ENCODE results near the gene ITPRIP. TPM values are rescaled to one million over a fixed set of nuclear protein-coding genes. Genes with fewer than 3 reads are reported as not detected.

ITPRIP gene
- polyA plus RNA-seq, 1 experiment = 33.6 TPM

- peak; percentile 73 for TF ChIP-seq CTCF (IDR thresholded peaks at IDR 0.05; ENCODE audit: insufficient read depth, low read depth, low read length)
- POLR2A ChIA-PET = interaction anchor here (0.6 kb wide), 1 partner anchor 85 kb away, joined by 4 read pairs; no protein-coding TSS in a partner anchor
- Histone ChIP-seq H3K27me3 (ENCODE audit: control insufficient read depth, insufficient read depth, low read length) (no peaks in the 10 kb centered on the region), H3K36me3 (ENCODE audit: control insufficient read depth, insufficient read depth, low read length) (no peaks in the 10 kb centered on the region), H3K4me3 (ENCODE audit: low read depth, low read length) (no peak overlapping the region)
- CTCF ChIA-PET = interaction anchor here (0.5 to 3.8 kb wide), 11 partner anchors 8 to 322 kb away, joined by 3 to 16 read pairs (median 4); no protein-coding TSS in a partner anchor
- DNase-seq (ENCODE audit: low read depth) = peak; percentile 46
Observed at GRCh38 chr10:104297697-104298660, 40.3 kb downstream of the ITPRIP start.

GRCh38 chr10:104296687-104297436, 41.4 kb downstream of the ITPRIP start:
- POLR2A ChIA-PET = interaction anchor here (0.6 kb wide), 1 partner anchor 84 kb away, joined by 4 read pairs; no protein-coding TSS in a partner anchor
- TF ChIP-seq CTCF (IDR thresholded peaks at IDR 0.05; ENCODE audit: insufficient read depth, low read depth, low read length) = no peak
- no peak for DNase-seq (ENCODE audit: low read depth)
- CTCF ChIA-PET = interaction anchor here (0.9 to 12.9 kb wide), 6 partner anchors 8 to 53 kb away, joined by 3 to 259 read pairs (median 11); partner anchors contain the start of gene CFAP58
- Histone ChIP-seq H3K4me3 (ENCODE audit: low read depth, low read length) (no peak overlapping the region), H3K36me3 (ENCODE audit: control insufficient read depth, insufficient read depth, low read length) (no peaks in the 10 kb centered on the region), H3K27me3 (ENCODE audit: control insufficient read depth, insufficient read depth, low read length) (no peaks in the 10 kb centered on the region)

- no peak overlapping the region for H3K4me3 ChIP-seq (ENCODE audit: low read depth, low read length)
- no peak for TF ChIP-seq CTCF (IDR thresholded peaks at IDR 0.05; ENCODE audit: insufficient read depth, low read depth, low read length)
- no peaks in the 10 kb centered on the region for H3K36me3 ChIP-seq (ENCODE audit: control insufficient read depth, insufficient read depth, low read length)
- ChIA-PET POLR2A (interaction anchor here (0.8 kb wide), 1 partner anchor 36 kb away, joined by 19 read pairs; no protein-coding TSS in a partner anchor), CTCF (interaction anchor here (0.7 to 12.9 kb wide), 6 partner anchors 11 to 56 kb away, joined by 3 to 259 read pairs (median 62); partner anchors contain the start of genes CFAP58 and ITPRIP)
- H3K27me3 ChIP-seq (ENCODE audit: control insufficient read depth, insufficient read depth, low read length) = no peaks in the 10 kb centered on the region
- DNase-seq (ENCODE audit: low read depth) = no peak
Observed at GRCh38 chr10:104293781-104294321, 44.4 kb downstream of the ITPRIP start.

GRCh38 chr10:104293011-104293410, 45.3 kb downstream of the ITPRIP start:
- ChIA-PET POLR2A (no interaction called here), CTCF (interaction anchor here (0.9 to 12.9 kb wide), 10 partner anchors 12 to 246 kb away, joined by 3 to 259 read pairs (median 20); partner anchors contain the start of genes CFAP58 and ITPRIP)
- TF ChIP-seq CTCF (IDR thresholded peaks at IDR 0.05; ENCODE audit: insufficient read depth, low read depth, low read length) = no peak
- no peak overlapping the region for H3K4me3 ChIP-seq (ENCODE audit: low read depth, low read length)
- H3K27me3 ChIP-seq (ENCODE audit: control insufficient read depth, insufficient read depth, low read length) = no peaks in the 10 kb centered on the region
- peak; percentile 25 for DNase-seq (ENCODE audit: low read depth)
- no peaks in the 10 kb centered on the region for H3K36me3 ChIP-seq (ENCODE audit: control insufficient read depth, insufficient read depth, low read length)

Data from BJ (cell line).